Measurements from ENCODE around the gene SRPRB. TPM values are rescaled to one million over a fixed set of nuclear protein-coding genes. Genes with fewer than 3 reads are reported as not detected.

SRPRB gene
- total RNA-seq, 1 experiment from 2014 or later, result 61.0 TPM

DNA sequence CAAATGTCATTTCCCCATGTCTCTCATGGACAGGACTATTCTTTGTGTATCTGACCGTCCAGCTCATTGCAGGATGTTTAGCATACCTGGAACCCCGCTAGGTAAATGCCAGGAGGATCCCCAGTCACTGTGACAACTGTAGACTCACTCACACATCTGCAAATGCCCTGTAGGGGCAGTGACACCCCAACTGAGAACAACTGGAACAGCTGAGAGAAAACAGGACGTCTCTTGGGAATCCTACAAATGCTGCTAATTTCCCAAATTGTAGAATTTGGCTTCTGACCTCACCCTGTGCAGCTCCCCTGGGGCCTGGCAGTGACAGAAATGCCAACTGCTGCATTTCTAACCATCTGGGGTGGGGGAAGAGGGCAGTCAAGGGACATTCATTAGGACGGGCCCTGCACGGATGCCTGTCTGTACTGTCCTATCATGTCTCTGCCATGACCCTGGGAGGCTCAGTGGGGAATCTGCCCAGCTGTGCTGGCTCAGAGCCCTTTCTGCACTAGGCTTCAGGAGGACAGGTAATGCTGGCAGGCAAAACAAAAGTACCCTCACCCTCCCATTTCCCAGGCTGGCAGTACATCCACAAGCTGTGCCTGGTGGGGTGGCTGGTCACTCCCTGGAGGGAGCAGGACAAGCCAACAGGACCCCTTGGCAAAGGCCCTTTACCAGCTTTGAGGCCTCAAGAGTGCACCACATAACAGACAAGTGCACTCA is 59.7 kb downstream of the SRPRB start:
- H3K36me3 ChIP-seq (ENCODE audit: control insufficient read depth in 1 of 2, insufficient read depth in 2 of 2, low read length in 2 of 2), result no peaks in the 10 kb centered on the region
- POLR2A ChIA-PET, result no interaction called here
- no peaks in the 10 kb centered on the region for H3K27me3 ChIP-seq (ENCODE audit: insufficient read depth, low read length)
- intact Hi-C loops (cut with micrococcal nuclease), result no loop called here
- no peaks in the 10 kb centered on the region for H3K79me2 ChIP-seq (ENCODE audit: insufficient read depth, low read length)
- no peak overlapping the region for H2AFZ ChIP-seq (ENCODE audit: low read depth, low read length, poor library complexity, severe bottlenecking)
- H3K9me2 ChIP-seq (ENCODE audit: insufficient read depth), result no peaks in the 10 kb centered on the region
- H3K4me2 ChIP-seq (ENCODE audit: low read length), result no peak overlapping the region
- H3K9me3 ChIP-seq (ENCODE audit: control insufficient read depth in 1 of 2, insufficient read depth in 1 of 2, low read depth in 1 of 2, low read length in 2 of 2), result no peaks in the 10 kb centered on the region
- H3K4me1 ChIP-seq (ENCODE audit: control insufficient read depth in 1 of 2, insufficient read depth in 2 of 2, low read length in 2 of 2), result no peaks in the 10 kb centered on the region
- no peak overlapping the region for H3K9ac ChIP-seq (ENCODE audit: low read length)
- DNase-seq (ENCODE audit: low read depth, low spot score) (no peak), ATAC-seq (peak; percentile 63; the same call in 1 of the 2 replicates)
- no peaks in the 10 kb centered on the region for H4K20me1 ChIP-seq (ENCODE audit: insufficient read depth)
- no peak overlapping the region for H3K4me3 ChIP-seq (replicated peaks in 1 of 2; ENCODE audit: low read depth in 1 of 2, low read length in 2 of 2)
- no peak overlapping the region for H3K27ac ChIP-seq (ENCODE audit: low read depth, low read length)
- CTCF ChIA-PET, result no interaction called here
- RAD21 ChIA-PET (ENCODE audit: low non-redundant PET in 1 of 2, low total read pairs in 2 of 2, uncharacterized antibody in 2 of 2, unreplicated experiment in 2 of 2), result no interaction called here
- TF ChIP-seq, protein P1, sequence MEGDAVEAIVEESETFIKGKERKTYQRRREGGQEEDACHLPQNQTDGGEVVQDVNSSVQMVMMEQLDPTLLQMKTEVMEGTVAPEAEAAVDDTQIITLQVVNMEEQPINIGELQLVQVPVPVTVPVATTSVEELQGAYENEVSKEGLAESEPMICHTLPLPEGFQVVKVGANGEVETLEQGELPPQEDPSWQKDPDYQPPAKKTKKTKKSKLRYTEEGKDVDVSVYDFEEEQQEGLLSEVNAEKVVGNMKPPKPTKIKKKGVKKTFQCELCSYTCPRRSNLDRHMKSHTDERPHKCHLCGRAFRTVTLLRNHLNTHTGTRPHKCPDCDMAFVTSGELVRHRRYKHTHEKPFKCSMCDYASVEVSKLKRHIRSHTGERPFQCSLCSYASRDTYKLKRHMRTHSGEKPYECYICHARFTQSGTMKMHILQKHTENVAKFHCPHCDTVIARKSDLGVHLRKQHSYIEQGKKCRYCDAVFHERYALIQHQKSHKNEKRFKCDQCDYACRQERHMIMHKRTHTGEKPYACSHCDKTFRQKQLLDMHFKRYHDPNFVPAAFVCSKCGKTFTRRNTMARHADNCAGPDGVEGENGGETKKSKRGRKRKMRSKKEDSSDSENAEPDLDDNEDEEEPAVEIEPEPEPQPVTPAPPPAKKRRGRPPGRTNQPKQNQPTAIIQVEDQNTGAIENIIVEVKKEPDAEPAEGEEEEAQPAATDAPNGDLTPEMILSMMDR (IDR thresholded peaks at IDR 0.05 in 2 of 3, conservative IDR thresholded peaks at IDR 0.05 in 1 of 3; ENCODE audit: borderline replicate concordance in 1 of 3, insufficient read depth in 1 of 3, low read depth in 2 of 3, low read length in 2 of 3), result 0 out of 6 replicates have a peak, but pooled peaks of 1 of the 3 experiments have one; percentile 6
- no peak for TF ChIP-seq ZNF274 (IDR thresholded peaks at IDR 0.05; ENCODE audit: low read depth, low read length)
- BruUV-seq (replicated peaks), result no TSS peak

DNA sequence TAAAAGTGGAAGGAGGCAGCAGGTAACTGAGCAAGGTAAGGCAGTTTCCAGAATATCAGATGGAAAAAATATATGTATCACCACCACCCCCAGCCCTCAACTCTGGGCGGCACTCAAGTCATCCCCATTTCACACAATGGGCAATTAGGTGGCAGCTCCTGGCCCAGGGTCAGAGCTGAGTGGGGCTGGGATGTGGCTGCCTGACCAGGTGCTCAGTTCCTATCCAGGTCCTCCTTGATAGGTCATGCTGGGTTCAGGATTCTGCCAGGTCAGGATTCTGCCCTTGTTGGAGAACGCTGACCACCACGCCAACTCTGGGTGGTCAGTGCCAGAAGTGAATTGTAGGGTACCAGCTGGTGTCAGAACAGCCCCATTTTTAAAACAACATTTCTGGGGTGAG is 60.5 kb downstream of the SRPRB start:
- Histone ChIP-seq H4K20me1 (ENCODE audit: insufficient read depth) (no peaks in the 10 kb centered on the region), H3K36me3 (ENCODE audit: control insufficient read depth in 1 of 2, insufficient read depth in 2 of 2, low read length in 2 of 2) (no peaks in the 10 kb centered on the region), H3K9me2 (ENCODE audit: insufficient read depth) (no peaks in the 10 kb centered on the region), H3K79me2 (ENCODE audit: insufficient read depth, low read length) (no peaks in the 10 kb centered on the region), H3K4me1 (ENCODE audit: control insufficient read depth in 1 of 2, insufficient read depth in 2 of 2, low read length in 2 of 2) (no peaks in the 10 kb centered on the region), H3K27ac (ENCODE audit: low read depth, low read length) (no peak overlapping the region), H3K27me3 (ENCODE audit: insufficient read depth, low read length) (no peaks in the 10 kb centered on the region), H3K9ac (ENCODE audit: low read length) (no peak overlapping the region), H3K4me3 (replicated peaks in 1 of 2; ENCODE audit: low read depth in 1 of 2, low read length in 2 of 2) (no peak overlapping the region), H3K9me3 (ENCODE audit: control insufficient read depth in 1 of 2, insufficient read depth in 1 of 2, low read depth in 1 of 2, low read length in 2 of 2) (no peaks in the 10 kb centered on the region), H2AFZ (ENCODE audit: low read depth, low read length, poor library complexity, severe bottlenecking) (no peak overlapping the region), H3K4me2 (ENCODE audit: low read length) (no peak overlapping the region)
- ChIA-PET POLR2A (no interaction called here), CTCF (no interaction called here), RAD21 (ENCODE audit: low non-redundant PET in 1 of 2, low total read pairs in 2 of 2, uncharacterized antibody in 2 of 2, unreplicated experiment in 2 of 2) (no interaction called here)
- DNase-seq (ENCODE audit: low read depth, low spot score) (no peak), ATAC-seq (no peak)
- TF ChIP-seq, protein P2, sequence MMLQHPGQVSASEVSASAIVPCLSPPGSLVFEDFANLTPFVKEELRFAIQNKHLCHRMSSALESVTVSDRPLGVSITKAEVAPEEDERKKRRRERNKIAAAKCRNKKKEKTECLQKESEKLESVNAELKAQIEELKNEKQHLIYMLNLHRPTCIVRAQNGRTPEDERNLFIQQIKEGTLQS (IDR thresholded peaks at IDR 0.05), result no peak
- no peak for TF ChIP-seq RAD21 (IDR thresholded peaks at IDR 0.05; ENCODE audit: low read depth)
- TF ChIP-seq, protein P3, sequence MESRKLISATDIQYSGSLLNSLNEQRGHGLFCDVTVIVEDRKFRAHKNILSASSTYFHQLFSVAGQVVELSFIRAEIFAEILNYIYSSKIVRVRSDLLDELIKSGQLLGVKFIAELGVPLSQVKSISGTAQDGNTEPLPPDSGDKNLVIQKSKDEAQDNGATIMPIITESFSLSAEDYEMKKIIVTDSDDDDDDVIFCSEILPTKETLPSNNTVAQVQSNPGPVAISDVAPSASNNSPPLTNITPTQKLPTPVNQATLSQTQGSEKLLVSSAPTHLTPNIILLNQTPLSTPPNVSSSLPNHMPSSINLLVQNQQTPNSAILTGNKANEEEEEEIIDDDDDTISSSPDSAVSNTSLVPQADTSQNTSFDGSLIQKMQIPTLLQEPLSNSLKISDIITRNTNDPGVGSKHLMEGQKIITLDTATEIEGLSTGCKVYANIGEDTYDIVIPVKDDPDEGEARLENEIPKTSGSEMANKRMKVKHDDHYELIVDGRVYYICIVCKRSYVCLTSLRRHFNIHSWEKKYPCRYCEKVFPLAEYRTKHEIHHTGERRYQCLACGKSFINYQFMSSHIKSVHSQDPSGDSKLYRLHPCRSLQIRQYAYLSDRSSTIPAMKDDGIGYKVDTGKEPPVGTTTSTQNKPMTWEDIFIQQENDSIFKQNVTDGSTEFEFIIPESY (IDR thresholded peaks at IDR 0.05; ENCODE audit: extremely low read depth, insufficient replicate concordance, low read length), result no peak
- intact Hi-C loops (cut with micrococcal nuclease), result no loop called here
- no TSS peak for BruUV-seq (replicated peaks)
